HG02938 (cell line): ENCODE measurements around the gene NRXN3.
A peak's percentile ranks its signal among the peaks of the same experiment; 100 is the strongest.

Experiments
- ATAC-seq: cut with Tn5 transposase; IDR thresholded peaks from one replicate; pipeline ENCODE4 v1.9.1; 2021; ENCODE audit warnings: mild to moderate bottlenecking, moderate library complexity; ENCODE audit not compliant: unreplicated experiment

The NRXN3 gene

DNA sequence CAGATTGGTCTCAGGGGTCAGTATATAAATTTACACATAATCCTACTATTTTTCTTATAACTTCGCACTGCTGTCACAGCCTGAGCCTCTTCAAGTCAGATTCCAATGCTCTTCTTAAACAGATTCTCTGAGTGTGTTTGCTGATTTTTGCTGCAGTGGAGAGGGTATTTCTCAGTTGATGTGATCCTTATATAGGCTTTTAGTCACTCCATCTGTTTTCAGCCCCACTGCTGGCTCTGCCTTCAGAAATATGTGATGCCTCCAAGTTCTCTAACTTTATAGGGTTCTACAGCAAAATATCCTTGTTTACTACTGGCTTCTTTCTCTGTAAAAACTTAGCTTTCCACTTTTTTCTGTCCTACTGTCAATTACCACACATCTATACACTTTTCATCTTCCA, 702.7 kb downstream of the NRXN3 start:
- no peak for ATAC-seq

GRCh38 chr14:78873581-78873980, 703.4 kb downstream of the NRXN3 start:
- ATAC-seq: no peak

- no peak for ATAC-seq
Measured at GRCh38 chr14:78875049-78875448, 704.9 kb downstream of the NRXN3 start.

GRCh38 chr14:78885884-78886283, 715.7 kb downstream of the NRXN3 start:
- ATAC-seq: no peak

DNA sequence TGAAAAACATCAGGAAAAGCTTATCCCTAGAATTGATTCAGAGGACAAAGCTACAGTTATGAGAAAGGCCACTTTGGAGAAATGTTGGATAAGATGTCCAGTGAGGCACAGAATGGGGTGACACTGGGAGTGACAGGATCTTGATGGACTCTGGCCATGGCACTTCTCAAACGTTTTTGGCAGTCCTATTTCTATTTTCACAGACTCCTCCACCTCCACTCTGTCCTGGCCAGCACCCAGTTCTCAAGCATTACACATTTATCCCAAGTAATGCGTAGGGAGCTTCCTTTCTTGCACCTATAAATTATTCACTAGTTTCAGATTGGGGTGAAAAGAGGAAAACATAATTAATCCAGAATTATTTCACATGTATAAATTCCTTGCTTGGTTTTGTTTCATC, 727.3 kb downstream of the NRXN3 start:
- ATAC-seq: no peak

DNA sequence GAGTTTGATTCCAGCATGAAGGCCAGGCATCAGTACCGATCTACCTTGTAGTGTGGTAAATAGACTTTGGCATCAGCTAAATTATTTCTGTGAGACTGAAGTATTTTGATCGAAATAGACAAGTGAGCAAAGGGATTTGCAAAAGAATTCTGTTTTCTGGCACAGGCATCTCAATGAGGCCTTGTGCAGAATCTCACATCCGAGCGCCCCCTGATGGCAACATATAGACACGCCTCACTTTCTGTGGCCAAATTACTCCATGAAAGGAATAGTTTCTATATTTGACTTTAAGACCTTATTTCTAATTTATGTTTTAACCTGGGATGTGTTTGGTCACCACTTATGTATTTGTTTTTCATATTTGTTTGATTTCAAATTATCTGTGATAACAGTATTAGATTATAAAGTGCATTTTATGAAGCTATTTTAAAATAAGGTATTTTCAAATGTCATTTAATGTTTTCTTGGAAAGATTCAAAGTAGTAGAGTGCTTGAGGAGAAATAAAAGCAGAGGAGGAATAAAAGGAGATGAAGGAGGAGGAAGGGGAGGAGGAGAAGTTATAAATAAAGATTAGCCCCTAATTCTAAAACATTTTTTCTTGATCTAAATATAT, 731.9 kb downstream of the NRXN3 start:
- ATAC-seq: no peak

DNA sequence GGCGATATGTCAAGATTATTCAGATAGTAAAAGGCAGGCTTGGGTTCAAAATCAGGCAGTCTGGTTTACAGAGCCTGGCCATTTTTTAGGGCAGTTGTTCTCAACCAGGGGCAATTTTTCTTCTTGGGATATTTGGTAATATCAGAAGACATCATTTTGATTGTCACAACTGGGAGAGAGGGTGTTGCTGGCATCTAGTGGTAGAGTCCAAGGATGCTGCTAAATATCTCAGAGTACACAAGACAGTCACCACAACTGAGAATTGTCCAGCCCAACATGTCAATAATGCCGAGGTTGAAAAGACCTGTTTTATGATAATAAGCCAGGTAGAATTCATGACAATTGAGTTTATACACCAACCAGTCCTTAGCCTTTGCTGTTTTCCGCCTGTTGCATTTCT, 733.9 kb downstream of the NRXN3 start:
- ATAC-seq: no peak

DNA sequence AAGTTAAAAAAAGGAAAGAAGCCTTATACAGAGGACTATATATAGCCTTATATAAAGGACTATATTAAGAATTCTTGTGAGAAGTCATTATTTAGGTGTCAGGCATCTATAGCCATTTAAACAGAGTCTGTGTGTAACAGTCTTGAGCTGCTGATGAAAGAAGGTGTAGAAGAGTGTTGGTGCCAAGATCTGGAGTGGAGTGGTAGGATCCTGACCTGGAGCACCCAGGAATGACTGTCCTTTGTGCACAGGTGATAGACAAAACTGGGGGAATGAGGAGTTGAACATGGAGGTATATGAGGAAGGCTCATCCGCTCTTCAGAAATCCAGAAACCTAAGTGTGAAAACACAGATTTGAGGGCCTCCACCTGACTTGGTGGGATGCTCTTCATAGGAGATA, 747.3 kb downstream of the NRXN3 start:
- no peak for ATAC-seq

DNA sequence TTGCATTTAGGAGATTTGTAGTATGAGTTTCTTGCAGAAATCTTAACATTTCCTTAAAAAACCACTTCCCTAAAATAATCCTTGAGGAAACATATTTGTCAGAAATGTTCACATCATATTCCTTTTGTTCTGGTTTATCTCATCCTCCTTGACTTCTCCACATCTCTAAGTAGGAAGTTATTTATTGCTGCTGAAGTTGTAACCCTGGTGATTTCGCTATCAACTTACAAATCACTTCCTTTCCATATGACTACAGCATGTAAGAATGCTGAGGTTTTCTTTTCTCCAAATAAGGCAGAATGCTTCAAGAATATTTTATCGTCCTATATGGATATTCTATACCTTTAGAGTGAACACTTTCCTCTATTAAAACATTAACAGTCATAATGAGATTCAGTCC, 751.7 kb downstream of the NRXN3 start:
- no peak for ATAC-seq

- ATAC-seq: no peak
Measured at GRCh38 chr14:78927261-78927660, 757.1 kb downstream of the NRXN3 start.

- no peak for ATAC-seq
Measured at GRCh38 chr14:78933166-78933565, 763.0 kb downstream of the NRXN3 start.

DNA sequence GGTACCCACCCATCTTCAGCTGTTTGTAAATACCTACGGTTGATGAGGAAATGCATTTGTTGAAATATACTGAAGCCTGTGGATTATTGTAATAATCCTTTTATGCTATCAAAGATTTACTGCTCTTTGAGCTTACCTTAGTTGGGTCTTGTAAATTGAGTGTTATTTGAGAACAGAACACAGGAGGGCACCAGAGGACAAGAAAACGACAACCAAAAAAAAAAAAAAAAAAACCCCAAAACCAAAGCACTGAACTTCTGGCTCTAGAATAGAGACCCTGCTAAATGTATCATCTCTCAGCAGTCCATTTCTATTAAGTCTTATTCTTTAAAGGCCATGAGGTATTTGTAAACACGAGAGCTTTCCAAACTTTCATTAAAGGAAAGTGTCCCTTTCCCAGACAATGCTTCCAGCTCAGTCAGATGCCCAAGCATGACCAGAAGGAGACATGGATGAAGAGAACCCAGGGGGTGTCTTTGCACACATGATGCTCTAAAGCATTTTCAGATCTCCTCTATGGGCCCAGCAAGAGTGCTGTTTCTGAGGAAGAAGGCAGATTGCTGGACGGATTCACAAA, 763.9 kb downstream of the NRXN3 start:
- no peak for ATAC-seq

DNA sequence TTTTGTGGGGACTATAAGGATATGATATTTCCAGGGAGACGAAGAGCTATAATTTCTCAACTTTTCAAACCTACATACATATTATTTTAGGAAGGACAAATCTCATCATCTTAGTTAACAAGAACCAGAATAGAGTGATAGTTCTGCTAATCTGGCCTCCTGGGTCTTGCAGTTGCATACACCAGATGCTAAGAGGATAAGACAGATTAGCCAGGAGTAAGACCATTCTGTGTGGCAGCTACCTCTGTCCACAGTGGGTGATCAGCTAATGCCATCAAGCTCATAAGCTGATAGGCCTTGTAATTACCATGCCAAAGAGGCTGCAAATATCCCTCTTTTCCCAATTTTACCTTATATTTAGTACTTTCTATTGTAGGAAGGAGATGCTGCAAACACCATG, 776.8 kb downstream of the NRXN3 start:
- ATAC-seq: no peak

- ATAC-seq: no peak
Measured at GRCh38 chr14:78947681-78948080, 777.5 kb downstream of the NRXN3 start.

- no peak for ATAC-seq
Measured at GRCh38 chr14:78950649-78951048, 780.5 kb downstream of the NRXN3 start.

DNA sequence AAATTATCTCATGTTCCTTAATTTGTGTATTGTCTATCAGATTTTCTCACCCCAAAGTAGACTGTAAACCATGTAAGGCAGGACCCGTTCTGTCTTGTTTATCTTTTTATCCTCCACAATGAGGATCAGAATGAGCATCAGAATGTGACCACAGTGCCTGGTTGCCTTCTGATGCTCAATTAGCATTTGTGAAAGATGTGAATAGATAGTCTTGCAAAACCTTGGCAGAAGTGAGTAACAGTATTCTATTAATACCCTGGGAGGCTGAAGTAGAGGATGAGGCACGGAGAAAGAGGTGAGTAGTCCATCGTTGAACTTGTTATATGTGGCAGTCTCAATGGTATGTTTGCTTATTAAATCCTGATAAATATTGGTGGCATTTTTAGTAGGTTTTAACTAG, 781.4 kb downstream of the NRXN3 start:
- ATAC-seq: no peak

- ATAC-seq: peak; percentile 77
Measured at GRCh38 chr14:78959674-78960264, 789.6 kb downstream of the NRXN3 start.

GRCh38 chr14:78967111-78967809, 797.1 kb downstream of the NRXN3 start:
- no peak for ATAC-seq

GRCh38 chr14:78968265-78968664, 798.1 kb downstream of the NRXN3 start:
- no peak for ATAC-seq

- ATAC-seq: no peak
Measured at GRCh38 chr14:78970677-78971076, 800.5 kb downstream of the NRXN3 start.

DNA sequence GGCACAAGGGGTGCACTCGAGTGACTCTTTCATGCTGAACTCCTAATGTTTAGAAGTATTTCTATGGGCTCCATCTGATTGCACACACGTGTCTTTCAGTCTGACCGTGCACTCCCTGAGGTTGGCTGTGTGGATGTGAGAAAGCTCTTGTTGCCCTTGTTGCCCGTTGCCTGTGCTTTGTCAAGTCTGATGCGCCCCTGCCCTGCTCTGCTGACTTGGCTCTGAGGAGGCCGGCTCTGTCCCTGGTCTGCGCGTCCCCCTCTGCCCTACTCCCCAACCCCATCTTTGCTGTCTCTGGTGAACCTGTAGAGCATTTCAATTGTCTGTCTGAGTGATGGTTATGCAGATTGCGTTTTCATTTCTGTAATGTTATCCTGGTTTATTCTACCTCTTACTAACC, 802.3 kb downstream of the NRXN3 start:
- no peak for ATAC-seq

- no peak for ATAC-seq
Measured at GRCh38 chr14:78974691-78975090, 804.5 kb downstream of the NRXN3 start.
